H9 (cell line): ENCODE data around the gene MEGF10. TPM values are rescaled to one million over a fixed set of nuclear protein-coding genes. Genes with fewer than 3 reads are reported as not detected.

Experiments used
- DNase-seq: peaks from one replicate; pipeline ENCODE4 v3.0.0-alpha.2; 2017
- H2AFZ ChIP-seq: one replicate; pipeline ENCODE4 v1.6.1; 2013; ENCODE audit warnings: mild to moderate bottlenecking, low read length, control low read depth, moderate library complexity
- H2AK5ac ChIP-seq: 2 replicates; pipeline ENCODE4 v1.6.1; 2013; ENCODE audit warnings: low read length, control low read depth, mixed read lengths; ENCODE audit not compliant: insufficient read length
- H2BK120ac ChIP-seq: one replicate; pipeline ENCODE4 v1.6.1; 2013; ENCODE audit warnings: low read depth, mild to moderate bottlenecking, low read length, control low read depth, inconsistent platforms; ENCODE audit not compliant: poor library complexity, severe bottlenecking
- H2BK12ac ChIP-seq: 2 replicates; pipeline ENCODE4 v1.6.1; 2013; ENCODE audit warnings: low read length, control low read depth, mixed read lengths, low read depth; ENCODE audit not compliant: insufficient read length
- H2BK15ac ChIP-seq: 2 replicates; pipeline ENCODE4 v1.6.1; 2013; ENCODE audit warnings: low read depth, low read length, control low read depth
- H2BK20ac ChIP-seq: one replicate; pipeline ENCODE4 v1.6.1; 2013; ENCODE audit warnings: low read depth, mild to moderate bottlenecking, low read length, control low read depth, inconsistent platforms; ENCODE audit not compliant: poor library complexity, severe bottlenecking
- H2BK5ac ChIP-seq: 2 replicates; pipeline ENCODE4 v1.6.1; 2013; ENCODE audit warnings: low read length, control low read depth, mixed read lengths; ENCODE audit not compliant: insufficient read length
- H3K14ac ChIP-seq: 2 replicates; pipeline ENCODE4 v1.6.1; 2013; ENCODE audit warnings: low read length, control low read depth; ENCODE audit not compliant: insufficient read depth
- H3K18ac ChIP-seq: 2 replicates; pipeline ENCODE4 v1.6.1; 2013; ENCODE audit warnings: low read depth, mild to moderate bottlenecking, mixed read lengths, low read length, control low read depth; ENCODE audit not compliant: insufficient read length
- H3K23ac ChIP-seq: 2 replicates; pipeline ENCODE4 v1.6.1; 2013; ENCODE audit warnings: low read length, control low read depth, mixed read lengths, low read depth; ENCODE audit not compliant: insufficient read length
- H3K23me2 ChIP-seq: 2 replicates; pipeline ENCODE4 v1.6.1; 2013; ENCODE audit warnings: low read depth, mild to moderate bottlenecking, mixed read lengths, low read length, control low read depth; ENCODE audit not compliant: insufficient read length, poor library complexity, severe bottlenecking
- H3K27ac ChIP-seq: 2 replicates; pipeline ENCODE4 v1.5.1; 2013; ENCODE audit warnings: low read length, control low read depth, mixed read lengths, low read depth; ENCODE audit not compliant: insufficient read length
- H3K27me3 ChIP-seq: 2 replicates; pipeline ENCODE4 v1.6.1; 2013; ENCODE audit warnings: low read length, control low read depth, inconsistent platforms; ENCODE audit not compliant: insufficient read depth
- H3K4ac ChIP-seq: 2 replicates; pipeline ENCODE4 v1.6.1; 2013; ENCODE audit warnings: low read depth, mild to moderate bottlenecking, control low read depth, inconsistent platforms, low read length, moderate library complexity
- H3K4me1 ChIP-seq: 2 replicates; pipeline ENCODE4 v1.6.1; 2013; ENCODE audit warnings: low read length, control low read depth, inconsistent platforms; ENCODE audit not compliant: insufficient read depth
- H3K4me2 ChIP-seq: 2 replicates; pipeline ENCODE4 v1.6.1; 2013; ENCODE audit warnings: low read length, control low read depth, mixed read lengths; ENCODE audit not compliant: insufficient read length, insufficient read depth
- H3K56ac ChIP-seq: 2 replicates; pipeline ENCODE4 v1.6.1; 2013; ENCODE audit warnings: low read depth, mild to moderate bottlenecking, mixed read lengths, low read length, control low read depth; ENCODE audit not compliant: insufficient read length
- H3K79me1 ChIP-seq: 2 replicates; pipeline ENCODE4 v1.6.1; 2013; ENCODE audit warnings: low read depth, mild to moderate bottlenecking, moderate library complexity, low read length, control low read depth, inconsistent platforms; ENCODE audit not compliant: insufficient read depth, poor library complexity, severe bottlenecking
- H3K79me2 ChIP-seq: 2 replicates; pipeline ENCODE4 v1.6.1; 2013; ENCODE audit warnings: low read length, control low read depth, inconsistent platforms; ENCODE audit not compliant: insufficient read depth
- H3K9ac ChIP-seq: 2 replicates; pipeline ENCODE4 v1.6.1; 2013; ENCODE audit warnings: low read length, control low read depth, mixed read lengths; ENCODE audit not compliant: insufficient read length; ENCODE audit errors: extremely low read depth
- H3K9me3 ChIP-seq: one replicate; pipeline ENCODE4 v1.6.1; 2013; ENCODE audit warnings: low read depth, low read length, inconsistent platforms; ENCODE audit not compliant: control insufficient read depth
- H3T11ph ChIP-seq: one replicate; pipeline ENCODE4 v1.6.1; 2013; ENCODE audit warnings: mild to moderate bottlenecking, low read length, control low read depth, inconsistent platforms
- H4K20me1 ChIP-seq: one replicate; pipeline ENCODE4 v1.6.1; 2013; ENCODE audit not compliant: control insufficient read depth, insufficient read length, insufficient read depth
- H4K5ac ChIP-seq: 2 replicates; pipeline ENCODE4 v1.6.1; 2013; ENCODE audit warnings: low read depth, mild to moderate bottlenecking, mixed read lengths, low read length, control low read depth; ENCODE audit not compliant: insufficient read length
- H4K8ac ChIP-seq: replicated peaks from 2 replicates; pipeline ENCODE4 v1.6.1; 2013; ENCODE audit warnings: low read length, control low read depth, mixed read lengths, low read depth; ENCODE audit not compliant: insufficient read length
- H4K91ac ChIP-seq: 2 replicates; pipeline ENCODE4 v1.6.1; 2013; ENCODE audit warnings: low read depth, mild to moderate bottlenecking, moderate library complexity, mixed read lengths, low read length, control low read depth; ENCODE audit not compliant: insufficient read length
- H3K27ac Mint-ChIP-seq, 3 experiments: 2 replicates in 2 of 3; 3 replicates in 1 of 3; pipeline ENCODE4 v1.8.0; 2020 to 2021; ENCODE audit warnings: mixed read lengths in 3 of 3, mild to moderate bottlenecking in 1 of 3, moderate library complexity in 1 of 3
- H3K27me3 Mint-ChIP-seq: 2 replicates; pipeline ENCODE4 v1.8.0; 2021; ENCODE audit warnings: low read depth, mild to moderate bottlenecking, moderate library complexity, mixed read lengths
- H3K36me3 Mint-ChIP-seq, 3 experiments: 2 replicates in 2 of 3; 3 replicates in 1 of 3; pipeline ENCODE4 v1.8.0; 2020 to 2021; ENCODE audit warnings: low read depth in 3 of 3, mixed read lengths in 3 of 3; ENCODE audit not compliant: insufficient read depth in 1 of 3
- H3K4me1 Mint-ChIP-seq, 2 experiments: 2 replicates each; pipeline ENCODE4 v1.8.0; 2020; ENCODE audit warnings: mixed read lengths in 2 of 2
- H3K4me3 Mint-ChIP-seq, 2 experiments: 2 replicates in 1 of 2; 3 replicates in 1 of 2; pipeline ENCODE4 v1.8.0; 2020 to 2021; ENCODE audit warnings: mild to moderate bottlenecking in 2 of 2, mixed read lengths in 2 of 2, moderate library complexity in 1 of 2
- H3K9me3 Mint-ChIP-seq, 2 experiments: 2 replicates in 1 of 2; 3 replicates in 1 of 2; pipeline ENCODE4 v1.8.0; 2020; ENCODE audit warnings: mild to moderate bottlenecking in 2 of 2, mixed read lengths in 2 of 2, moderate library complexity in 1 of 2
- CTCF ChIP-seq: fragments of 200-600 bp; sonication (generic); conservative IDR thresholded peaks from 3 replicates; pipeline ENCODE4 v1.8.0; 2021; ENCODE audit warnings: antibody characterized with exemption, mild to moderate bottlenecking
- WGBS: extraction: QIAGEN DNeasy Blood & Tissue Kit; methylation state at CpG from one replicate; pipeline ENCODE4 v1.1.7; 2013; ENCODE audit warnings: missing lambda C conversion rate, low lambda C conversion rate, mixed read lengths; ENCODE audit not compliant: insufficient read length; ENCODE audit errors: extremely low coverage; 5-methylcytosine and 5-hydroxymethylcytosine counted together
- total RNA-seq: library from RNA; stranded (reverse); gene quantifications from 2 replicates; pipeline ENCODE4 v1.2.1, GENCODE V29; 2021

MEGF10 gene
- total RNA-seq, 1 experiment from 2014 or later = 36.5 TPM

- H4K91ac ChIP-seq = no peak overlapping the region
- H3K27ac ChIP-seq = no peak overlapping the region
- H4K8ac ChIP-seq = no peak overlapping the region
- Mint-ChIP-seq H3K36me3 (no peaks in the 10 kb centered on the region), H3K4me3 (no peak overlapping the region), H3K9me3 (no peaks in the 10 kb centered on the region), H3K4me1 (peaks cover 67 to 70% of the 10 kb centered on the region in 2 experiments), H3K27ac (no peak overlapping the region), H3K27me3 (no peaks in the 10 kb centered on the region)
- no peak overlapping the region for H3K9ac ChIP-seq
- H4K5ac ChIP-seq = no peak overlapping the region
- H2BK15ac ChIP-seq = no peak overlapping the region
- no peak overlapping the region for H2BK5ac ChIP-seq
- no peak overlapping the region for H2BK12ac ChIP-seq
- no CpG with 5 or more reads among the region's 1 CpG for WGBS
- no peaks in the 10 kb centered on the region for H3K9me3 ChIP-seq
- H3K56ac ChIP-seq = no peak overlapping the region
- no peak overlapping the region for H3T11ph ChIP-seq
- no peak overlapping the region for H2AFZ ChIP-seq
- no peak overlapping the region for H3K23ac ChIP-seq
- no peaks in the 10 kb centered on the region for H3K79me1 ChIP-seq
- no peak overlapping the region for H3K18ac ChIP-seq
- no peaks in the 10 kb centered on the region for H4K20me1 ChIP-seq
- H3K79me2 ChIP-seq = peaks cover 11% of the 10 kb centered on the region; the same call in 1 of the 2 replicates
- H3K4me1 ChIP-seq = peaks cover 9% of the 10 kb centered on the region; the same call in 1 of the 2 replicates
- H3K4ac ChIP-seq = no peak overlapping the region
- H2BK20ac ChIP-seq = no peak overlapping the region
- no peak for TF ChIP-seq CTCF
- peaks cover 14% of the 10 kb centered on the region for H3K23me2 ChIP-seq
- no peak overlapping the region for H3K4me2 ChIP-seq
- H2AK5ac ChIP-seq = no peak overlapping the region
- H2BK120ac ChIP-seq = no peak overlapping the region
- no peak for DNase-seq
- no peak overlapping the region for H3K14ac ChIP-seq
- no peaks in the 10 kb centered on the region for H3K27me3 ChIP-seq
These were observed 4.2 kb downstream of the MEGF10 start for GRCh38 chr5:127294829-127295228.
